ENCODE measurements around the gene CREM.

- TF ChIP-seq EZH2phosphoT487 (IDR thresholded peaks at IDR 0.05; ENCODE audit: low read depth, severe bottlenecking, unreplicated experiment) (no peak), CTCF (IDR thresholded peaks at IDR 0.05; ENCODE audit: poor library complexity) (no peak)
These were observed 88.5 kb downstream of the CREM start for GRCh38 chr10:35215107-35215506.

Measured in hepatocyte (in vitro differentiated cells).